DOHH2 (cell line): ENCODE results near the gene SLC24A2.

Experiments used
- CTCF ChIP-seq: fragments of 200-600 bp; sonication (generic); IDR thresholded peaks from one replicate; pipeline ENCODE4 v1.5.1; 2014; ENCODE audit warnings: antibody characterized with exemption, mild to moderate bottlenecking, low read depth, low read length; ENCODE audit not compliant: poor library complexity, severe bottlenecking
- EZH2phosphoT487 ChIP-seq: fragments of 200-600 bp; sonication (generic); IDR thresholded peaks from 2 replicates; pipeline ENCODE4 v1.6.1; 2017; ENCODE audit warnings: borderline replicate concordance, mild to moderate bottlenecking, antibody characterized with exemption, low read length, moderate library complexity, mixed read lengths

DNA sequence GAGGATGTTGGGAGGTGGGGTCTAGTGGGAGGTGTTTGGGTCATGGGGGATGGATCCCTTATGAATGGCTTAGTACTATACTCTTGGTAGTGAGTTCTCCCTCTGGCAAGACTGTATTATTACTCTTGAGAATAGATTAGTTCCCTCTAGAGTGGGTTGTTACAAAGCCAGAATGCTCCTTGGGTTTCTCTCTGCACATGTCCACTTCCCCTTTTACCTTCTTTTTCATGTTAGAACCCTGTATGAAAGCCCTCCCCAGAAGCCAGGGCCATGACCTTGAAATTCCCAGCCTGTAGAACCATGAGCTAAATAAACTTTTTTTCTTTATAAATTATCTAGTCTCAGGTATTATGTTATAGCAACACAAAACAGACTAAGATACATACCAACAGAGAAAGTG is 31.1 kb downstream of the SLC24A2 start:
- TF ChIP-seq CTCF (no peak), EZH2phosphoT487 (no peak)
